ENCODE results near the gene RBBP8NL. TPM values are rescaled to one million over a fixed set of nuclear protein-coding genes. Genes with fewer than 3 reads are reported as not detected.

Gene RBBP8NL
- total RNA-seq, 1 experiment from 2014 or later, result 6.2 TPM

DNA sequence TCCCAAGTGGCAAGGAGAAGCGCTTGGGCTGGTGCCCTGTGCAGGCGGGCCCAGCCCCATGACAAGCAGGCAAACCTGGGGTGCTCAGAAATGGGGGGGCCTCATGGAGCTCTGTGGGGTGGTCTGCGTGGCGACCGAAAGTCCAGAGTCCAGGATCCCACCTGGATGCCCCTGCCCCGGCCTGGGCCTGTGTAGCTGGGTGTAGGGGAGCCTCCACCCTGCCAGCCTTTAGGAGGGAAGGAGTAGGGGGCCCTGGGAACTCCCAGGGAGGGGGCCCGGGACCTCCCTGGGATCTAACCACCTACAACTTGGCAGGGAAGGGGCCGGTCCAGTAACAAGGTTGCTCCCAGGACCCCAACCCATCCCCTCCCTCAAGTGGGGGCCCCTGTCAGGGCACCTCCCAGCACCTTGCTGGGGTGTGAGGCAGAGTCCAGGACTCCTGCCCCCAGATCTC lies 55.7 kb downstream of the RBBP8NL start:
- Mint-ChIP-seq H3K4me1 (ENCODE audit: low read depth, unreplicated experiment) (peaks cover 27% of the 10 kb centered on the region), H3K9me3 (ENCODE audit: low read depth, unreplicated experiment) (no peaks in the 10 kb centered on the region), H3K27ac (ENCODE audit: unreplicated experiment) (no peak overlapping the region), H3K36me3 (ENCODE audit: insufficient read depth, unreplicated experiment) (peaks cover 37% of the 10 kb centered on the region), H3K4me3 (ENCODE audit: low read depth, unreplicated experiment) (no peak overlapping the region), H3K27me3 (ENCODE audit: unreplicated experiment) (no peaks in the 10 kb centered on the region)
- intact Hi-C loops (cut with micrococcal nuclease; ENCODE audit: unreplicated experiment), result no loop called here
- no TSS peak for BruUV-seq (replicated peaks)
- TF ChIP-seq, protein P1, sequence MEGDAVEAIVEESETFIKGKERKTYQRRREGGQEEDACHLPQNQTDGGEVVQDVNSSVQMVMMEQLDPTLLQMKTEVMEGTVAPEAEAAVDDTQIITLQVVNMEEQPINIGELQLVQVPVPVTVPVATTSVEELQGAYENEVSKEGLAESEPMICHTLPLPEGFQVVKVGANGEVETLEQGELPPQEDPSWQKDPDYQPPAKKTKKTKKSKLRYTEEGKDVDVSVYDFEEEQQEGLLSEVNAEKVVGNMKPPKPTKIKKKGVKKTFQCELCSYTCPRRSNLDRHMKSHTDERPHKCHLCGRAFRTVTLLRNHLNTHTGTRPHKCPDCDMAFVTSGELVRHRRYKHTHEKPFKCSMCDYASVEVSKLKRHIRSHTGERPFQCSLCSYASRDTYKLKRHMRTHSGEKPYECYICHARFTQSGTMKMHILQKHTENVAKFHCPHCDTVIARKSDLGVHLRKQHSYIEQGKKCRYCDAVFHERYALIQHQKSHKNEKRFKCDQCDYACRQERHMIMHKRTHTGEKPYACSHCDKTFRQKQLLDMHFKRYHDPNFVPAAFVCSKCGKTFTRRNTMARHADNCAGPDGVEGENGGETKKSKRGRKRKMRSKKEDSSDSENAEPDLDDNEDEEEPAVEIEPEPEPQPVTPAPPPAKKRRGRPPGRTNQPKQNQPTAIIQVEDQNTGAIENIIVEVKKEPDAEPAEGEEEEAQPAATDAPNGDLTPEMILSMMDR (IDR thresholded peaks at IDR 0.05; ENCODE audit: unreplicated experiment), result no peak
- DNase-seq, result no peak
- CTCF ChIA-PET, result interaction anchor here (0.8 to 3.9 kb wide), 4 partner anchors 11 to 107 kb away, joined by 3 to 22 read pairs (median 4); partner anchors contain the start of gene RPS21

DNA sequence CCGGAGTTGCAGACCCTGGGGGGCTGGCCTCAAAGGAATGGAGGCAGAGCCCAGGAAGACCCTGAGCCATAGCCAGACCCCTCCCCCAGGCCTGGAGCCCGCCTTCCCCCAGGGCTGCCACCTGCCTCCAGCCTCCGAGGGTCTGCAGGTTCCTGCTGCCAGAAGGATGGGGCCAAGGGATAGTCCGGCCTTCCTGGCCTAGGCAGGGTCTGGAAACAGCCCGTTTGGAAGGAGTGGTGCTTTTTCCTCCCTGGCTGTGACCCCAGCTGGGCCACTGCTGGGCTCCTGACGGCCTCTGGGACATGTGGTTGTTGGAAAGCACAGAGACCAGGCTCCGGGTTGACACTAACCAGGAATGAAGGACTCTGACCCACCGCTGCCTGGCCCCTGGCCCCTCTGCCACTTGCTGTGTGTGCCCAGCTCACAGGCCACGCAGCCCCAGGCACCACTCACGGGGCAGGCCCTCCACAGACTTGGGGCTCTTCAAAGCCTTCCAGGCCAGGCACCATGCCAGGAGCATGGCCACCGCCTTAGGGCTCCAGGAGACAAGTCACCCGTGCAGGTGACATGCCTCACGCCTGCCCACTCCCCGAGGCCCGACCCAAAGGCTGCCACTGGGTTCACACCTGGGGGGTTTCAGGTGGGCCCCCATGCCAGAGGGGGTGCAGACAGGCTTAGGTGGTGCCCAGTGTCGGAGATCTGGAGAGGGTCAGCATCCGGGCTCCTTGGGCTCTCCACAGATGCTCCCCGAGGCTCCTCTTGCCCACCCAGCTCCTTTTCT lies 56.3 kb downstream of the RBBP8NL start:
- Mint-ChIP-seq H3K4me3 (ENCODE audit: low read depth, unreplicated experiment) (no peak overlapping the region), H3K4me1 (ENCODE audit: low read depth, unreplicated experiment) (peaks cover 27% of the 10 kb centered on the region), H3K36me3 (ENCODE audit: insufficient read depth, unreplicated experiment) (peaks cover 43% of the 10 kb centered on the region), H3K27me3 (ENCODE audit: unreplicated experiment) (no peaks in the 10 kb centered on the region), H3K9me3 (ENCODE audit: low read depth, unreplicated experiment) (no peaks in the 10 kb centered on the region), H3K27ac (ENCODE audit: unreplicated experiment) (no peak overlapping the region)
- intact Hi-C loops (cut with micrococcal nuclease; ENCODE audit: unreplicated experiment), result no loop called here
- DNase-seq, result no peak
- BruUV-seq (replicated peaks), result no TSS peak
- TF ChIP-seq, protein P1 (IDR thresholded peaks at IDR 0.05; ENCODE audit: unreplicated experiment), result no peak
- CTCF ChIA-PET, result interaction anchor here (1.0 to 3.9 kb wide), 4 partner anchors 10 to 21 kb away, joined by 3 to 22 read pairs (median 4); partner anchors contain the start of gene RPS21

DNA sequence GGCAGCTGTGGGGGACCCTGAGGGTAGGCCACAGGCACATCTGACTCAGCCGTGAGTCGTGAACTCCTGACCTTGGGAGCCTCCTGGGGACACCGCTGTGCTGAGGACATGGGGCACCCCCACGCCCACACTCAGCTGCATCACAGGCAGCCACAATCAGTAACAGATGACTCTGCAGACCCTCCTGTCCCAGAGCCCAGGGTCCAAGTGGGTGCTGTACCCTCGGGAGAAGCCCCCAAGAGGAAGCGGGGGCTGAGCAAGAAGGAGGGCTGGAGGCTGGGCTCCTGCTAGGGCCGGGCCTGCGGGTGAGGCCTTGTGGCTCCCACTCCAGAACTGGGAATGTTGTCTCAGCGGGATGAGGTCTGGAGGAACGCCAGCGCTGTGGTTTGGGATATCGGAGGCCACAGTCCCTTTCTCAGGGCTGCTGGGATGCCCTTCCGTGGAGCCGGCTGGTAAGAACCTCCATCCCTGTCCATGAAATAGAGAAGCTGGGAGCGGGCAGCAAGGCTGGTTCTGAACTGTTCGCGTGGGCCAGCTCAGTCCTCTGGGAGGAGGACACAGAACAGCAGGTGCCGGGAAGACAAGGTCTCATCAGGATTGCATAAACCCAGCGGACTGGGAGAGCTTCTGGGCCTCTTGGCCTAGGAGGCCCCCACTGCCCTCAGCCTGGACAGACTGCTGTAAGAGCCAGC lies 57.1 kb downstream of the RBBP8NL start:
- no peak overlapping the region for H3K27ac Mint-ChIP-seq (ENCODE audit: unreplicated experiment)
- TF ChIP-seq, protein P1 (IDR thresholded peaks at IDR 0.05; ENCODE audit: unreplicated experiment), result no peak
- intact Hi-C loops (cut with micrococcal nuclease; ENCODE audit: unreplicated experiment), result no loop called here

DNA sequence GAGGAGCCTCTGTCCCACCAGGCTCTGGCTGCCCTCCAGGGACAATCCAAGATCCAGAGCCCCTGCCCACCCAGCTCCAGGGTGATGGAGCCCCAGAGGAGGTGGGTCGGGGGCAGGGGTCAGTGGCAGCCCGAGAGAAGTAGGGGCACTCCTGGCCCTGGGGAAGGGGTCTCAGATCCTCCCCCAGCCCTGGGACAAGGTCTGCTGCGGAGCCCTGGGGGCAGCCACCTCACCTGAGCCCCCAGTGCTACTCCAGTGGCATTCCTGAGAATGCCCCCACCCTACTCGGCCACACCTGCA lies 57.6 kb downstream of the RBBP8NL start:
- peaks cover 37% of the 10 kb centered on the region for H3K4me1 Mint-ChIP-seq (ENCODE audit: low read depth, unreplicated experiment)
- H3K36me3 Mint-ChIP-seq (ENCODE audit: insufficient read depth, unreplicated experiment), result peaks cover 55% of the 10 kb centered on the region
- BruUV-seq (replicated peaks), result no TSS peak
- DNase-seq, result no peak
- intact Hi-C loops (cut with micrococcal nuclease; ENCODE audit: unreplicated experiment), result no loop called here
- H3K27ac Mint-ChIP-seq (ENCODE audit: unreplicated experiment), result no peak overlapping the region
- H3K9me3 Mint-ChIP-seq (ENCODE audit: low read depth, unreplicated experiment), result no peaks in the 10 kb centered on the region
- H3K4me3 Mint-ChIP-seq (ENCODE audit: low read depth, unreplicated experiment), result no peak overlapping the region
- CTCF ChIA-PET, result interaction anchor here (1.2 to 3.9 kb wide), 3 partner anchors 8 to 16 kb away, joined by 3 to 22 read pairs (median 6); no protein-coding TSS in a partner anchor
- no peaks in the 10 kb centered on the region for H3K27me3 Mint-ChIP-seq (ENCODE audit: unreplicated experiment)
- TF ChIP-seq, protein P1 (IDR thresholded peaks at IDR 0.05; ENCODE audit: unreplicated experiment), result no peak

More for the DNA sequence above, 57.1 kb downstream of the RBBP8NL start:
- peaks cover 33% of the 10 kb centered on the region for H3K4me1 Mint-ChIP-seq (ENCODE audit: low read depth, unreplicated experiment)
- CTCF ChIA-PET, result interaction anchor here (0.5 to 3.9 kb wide), 4 partner anchors 9 to 245 kb away, joined by 3 to 22 read pairs (median 6); partner anchors contain the start of gene RPS21
- no peak for DNase-seq
- no peaks in the 10 kb centered on the region for H3K27me3 Mint-ChIP-seq (ENCODE audit: unreplicated experiment)
- H3K4me3 Mint-ChIP-seq (ENCODE audit: low read depth, unreplicated experiment), result no peak overlapping the region
- H3K9me3 Mint-ChIP-seq (ENCODE audit: low read depth, unreplicated experiment), result no peaks in the 10 kb centered on the region
- no TSS peak for BruUV-seq (replicated peaks)
- peaks cover 50% of the 10 kb centered on the region for H3K36me3 Mint-ChIP-seq (ENCODE audit: insufficient read depth, unreplicated experiment)

Data from Calu3 (cell line).